22Rv1 (cell line): ENCODE measurements around the gene GPR160.

ENCODE experiments used
- CTCF ChIP-seq: fragments of 450-650 bp; IDR thresholded peaks from 2 replicates; pipeline ENCODE4 v1.5.1; 2017; ENCODE audit warnings: mild to moderate bottlenecking
- ZFX ChIP-seq: fragments of 450-650 bp; IDR thresholded peaks from 2 replicates; pipeline ENCODE4 v1.6.1; 2017; ENCODE audit warnings: antibody characterized with exemption, borderline replicate concordance

GRCh38 chr3:170022336-170022735 lies 15.5 kb upstream of the GPR160 start:
- TF ChIP-seq CTCF (no peak), ZFX (no peak)
